OCI-LY3 (cell line): ENCODE results near the gene AATK.

ENCODE experiments used
- CTCF ChIP-seq: fragments of 200-600, 300-600 bp; sonication (generic); IDR thresholded peaks from 2 replicates; pipeline ENCODE4 v1.5.1; 2014; ENCODE audit warnings: antibody characterized with exemption, low read length, low read depth
- EZH2phosphoT487 ChIP-seq: fragments of 200-600 bp; shearing (Covaris generic); IDR thresholded peaks from 2 replicates; pipeline ENCODE4 v1.6.1; 2018; ENCODE audit warnings: antibody characterized with exemption, mixed run types, low read depth

- TF ChIP-seq CTCF: no peak
- TF ChIP-seq EZH2phosphoT487: no peak
Observed at GRCh38 chr17:81115749-81116464, 50.1 kb downstream of the AATK start.
